Stimulated activated CD8-positive, alpha-beta memory T cell treated with anti-CD3 and anti-CD28 coated beads, Interleukin-2, amount 100 ng/mL, for 1 hour (primary cell): ENCODE results near the gene PACS2.
A peak's percentile ranks its signal among the peaks of the same experiment; 100 is the strongest.
"Not testable (repeated sequence)": the region's sequence is repeated elsewhere in the genome, so short reads cannot be mapped to it uniquely, and the experiment has no call there.

Experiments used
- DNase-seq, 2 donors: peaks; one replicate each; pipeline ENCODE4 v3.0.0-alpha.2; 2020; ENCODE audit warnings: low read depth in 2 of 2

Gene PACS2

DNA sequence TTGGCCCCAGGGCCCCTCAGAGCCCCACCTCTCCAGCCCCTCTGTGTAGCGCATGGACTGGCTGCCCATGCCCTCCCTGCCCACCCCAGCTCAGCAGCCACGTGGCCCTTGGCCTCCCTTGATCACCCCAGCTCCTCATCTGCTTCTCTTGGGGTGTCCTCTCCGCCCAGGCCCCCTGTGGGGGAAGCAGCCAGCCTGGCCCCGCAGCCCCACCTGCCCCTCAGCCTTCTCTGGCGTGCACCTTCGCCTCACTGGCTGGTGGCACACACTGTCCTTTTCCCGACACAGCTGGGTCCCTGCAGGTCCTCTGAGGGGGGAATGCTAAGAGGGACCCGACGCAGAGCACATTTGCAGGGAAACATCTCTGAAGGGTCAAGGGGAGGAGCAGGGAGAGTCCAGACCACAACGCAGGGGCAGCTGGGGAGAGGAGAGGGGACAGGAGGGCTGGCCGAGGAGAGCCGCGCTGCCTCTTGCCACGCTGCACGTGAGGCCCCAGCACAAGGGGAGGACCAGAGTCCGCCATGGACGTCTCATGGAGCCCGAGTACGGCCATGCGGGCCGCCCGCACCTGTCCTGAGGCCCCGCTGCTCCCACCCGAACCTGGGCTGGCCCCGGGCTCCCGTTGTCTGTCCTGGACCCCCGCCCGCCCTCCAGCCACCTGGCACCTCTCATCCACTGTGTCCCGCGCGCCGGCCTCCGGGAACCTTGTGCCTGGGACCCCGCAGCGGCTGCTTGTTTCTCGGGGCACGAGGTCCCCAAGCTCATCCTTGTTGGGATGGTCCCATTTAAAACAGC lies 36.1 kb downstream of the PACS2 start:
- DNase-seq, result no peak

DNA sequence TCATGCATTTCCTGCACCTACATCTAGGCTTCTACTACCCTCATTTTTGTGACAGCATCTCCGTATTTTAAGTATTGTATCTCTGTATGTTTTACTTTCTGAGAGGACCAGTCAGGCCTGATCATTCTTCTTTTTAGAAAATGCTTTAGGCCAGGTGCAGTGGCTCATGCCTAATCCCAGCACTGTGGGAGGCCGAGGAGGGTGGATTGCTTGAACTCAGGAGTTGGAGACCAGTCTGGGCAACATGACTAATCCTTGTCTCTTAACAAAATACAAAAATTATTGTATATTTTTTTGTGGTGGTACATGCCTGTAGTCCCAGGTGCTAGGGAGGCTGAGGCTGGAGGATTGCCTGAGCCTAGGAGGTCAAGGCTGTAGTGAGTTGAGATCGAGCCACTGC lies 36.9 kb downstream of the PACS2 start:
- DNase-seq, result no peak

DNA sequence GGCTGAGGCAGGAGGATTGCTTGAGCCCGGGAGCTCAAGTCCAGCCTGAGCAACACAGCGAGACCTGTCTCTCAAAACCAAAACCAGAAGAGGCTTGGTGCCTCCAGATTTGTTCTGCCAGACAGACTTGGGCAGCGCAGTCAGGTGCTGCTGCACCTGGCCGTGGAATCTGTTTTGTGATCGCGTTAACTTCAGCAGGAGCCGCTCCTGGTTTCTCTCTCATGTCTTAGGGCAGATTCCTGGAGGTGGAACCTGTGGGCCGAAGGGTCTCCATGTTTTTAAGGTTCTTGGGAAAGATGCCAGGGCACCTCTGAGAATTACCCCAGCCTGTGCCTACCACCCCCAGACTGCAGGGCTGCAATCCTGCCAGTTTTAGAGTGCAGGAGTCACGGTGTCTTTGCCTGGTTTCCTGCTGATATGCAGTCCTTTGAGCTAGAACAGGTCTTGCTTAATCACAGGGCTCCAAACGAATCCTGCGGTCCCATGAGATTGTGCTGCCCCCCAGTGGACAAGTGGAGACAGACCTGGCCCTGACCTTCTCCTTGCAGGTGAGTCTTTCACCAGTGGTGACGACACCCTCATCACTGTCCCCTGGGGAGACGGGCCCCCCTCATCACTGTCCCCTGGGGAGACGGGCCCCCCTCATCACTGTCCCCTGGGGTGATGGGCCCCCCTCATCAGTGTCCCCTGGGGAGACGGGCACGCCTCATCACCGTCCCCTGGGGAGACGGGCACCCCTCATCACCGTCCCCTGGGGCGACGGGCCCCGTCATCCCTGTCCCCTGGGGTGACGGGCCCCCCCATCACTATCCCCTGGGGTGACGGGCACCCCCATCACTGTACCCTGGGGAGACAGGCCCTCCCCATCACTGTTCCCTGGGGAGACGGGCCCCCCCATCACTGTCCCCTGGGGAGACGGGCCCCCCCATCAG lies 37.6 kb downstream of the PACS2 start:
- peak; percentile 77 to 78 for DNase-seq

DNA sequence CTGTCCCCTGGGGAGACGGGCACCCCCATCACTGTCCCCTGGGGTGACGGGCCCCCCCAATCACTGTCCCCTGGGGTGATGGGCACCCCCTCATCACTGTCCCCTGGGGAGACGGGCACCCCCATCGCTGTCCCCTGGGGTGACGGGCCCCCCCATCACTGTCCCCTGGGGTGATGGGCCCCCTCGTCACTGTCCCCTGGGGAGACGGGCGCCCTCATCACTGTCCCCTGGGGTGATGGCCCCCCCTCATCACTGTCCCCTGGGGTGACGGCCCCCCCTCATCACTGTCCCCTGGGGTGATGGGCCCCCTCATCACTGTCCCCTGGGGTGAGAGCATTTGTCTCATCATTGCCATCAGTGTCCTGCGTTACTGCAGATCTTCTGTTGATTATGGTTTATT lies 38.6 kb downstream of the PACS2 start:
- DNase-seq, result no peak

DNA sequence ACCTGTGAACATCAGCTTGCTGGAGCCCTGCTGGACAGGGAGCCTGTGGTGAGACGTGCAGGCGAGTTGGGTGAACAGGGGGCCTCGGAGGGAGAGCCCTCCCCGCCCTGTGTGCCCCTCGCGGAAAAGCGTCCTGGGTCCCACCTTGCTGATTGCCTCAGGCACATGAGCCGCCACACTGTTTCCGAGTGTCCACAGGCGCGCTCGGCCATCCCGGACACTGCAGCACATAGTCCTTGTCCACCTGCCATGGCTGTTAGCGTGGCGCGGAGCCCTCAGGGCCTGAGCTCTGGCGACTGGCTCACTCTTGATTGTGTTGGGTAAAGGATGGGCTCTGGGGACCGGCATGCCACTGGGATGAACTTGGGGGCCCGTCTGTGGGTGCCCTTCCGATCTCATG lies 40.0 kb downstream of the PACS2 start:
- DNase-seq, result no peak

DNA sequence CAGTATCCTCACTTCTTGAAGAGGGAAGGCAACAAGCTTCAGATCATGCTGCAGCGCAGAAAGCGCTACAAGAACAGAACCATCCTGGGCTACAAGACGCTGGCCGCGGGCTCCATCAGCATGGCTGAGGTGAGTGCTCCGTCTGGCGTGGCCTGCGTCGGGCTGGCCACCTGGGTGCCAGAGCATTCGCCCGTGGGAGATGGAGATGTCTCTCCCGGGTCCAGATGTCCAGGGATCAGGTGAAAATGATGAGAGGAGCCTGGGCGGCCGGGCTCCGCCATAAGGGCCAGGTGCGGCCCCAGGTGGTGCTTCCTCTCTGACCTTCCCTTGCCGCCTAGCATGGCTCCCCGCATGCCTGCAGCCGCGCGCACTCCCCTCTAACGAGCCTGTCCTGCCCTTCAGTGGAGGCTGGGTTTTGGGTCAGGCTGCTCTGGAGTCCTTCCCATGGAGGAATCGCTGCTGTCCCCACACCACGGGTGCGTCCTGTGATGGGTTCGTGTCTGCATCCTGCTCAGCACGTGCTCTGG lies 40.6 kb downstream of the PACS2 start:
- DNase-seq, result no peak

DNA sequence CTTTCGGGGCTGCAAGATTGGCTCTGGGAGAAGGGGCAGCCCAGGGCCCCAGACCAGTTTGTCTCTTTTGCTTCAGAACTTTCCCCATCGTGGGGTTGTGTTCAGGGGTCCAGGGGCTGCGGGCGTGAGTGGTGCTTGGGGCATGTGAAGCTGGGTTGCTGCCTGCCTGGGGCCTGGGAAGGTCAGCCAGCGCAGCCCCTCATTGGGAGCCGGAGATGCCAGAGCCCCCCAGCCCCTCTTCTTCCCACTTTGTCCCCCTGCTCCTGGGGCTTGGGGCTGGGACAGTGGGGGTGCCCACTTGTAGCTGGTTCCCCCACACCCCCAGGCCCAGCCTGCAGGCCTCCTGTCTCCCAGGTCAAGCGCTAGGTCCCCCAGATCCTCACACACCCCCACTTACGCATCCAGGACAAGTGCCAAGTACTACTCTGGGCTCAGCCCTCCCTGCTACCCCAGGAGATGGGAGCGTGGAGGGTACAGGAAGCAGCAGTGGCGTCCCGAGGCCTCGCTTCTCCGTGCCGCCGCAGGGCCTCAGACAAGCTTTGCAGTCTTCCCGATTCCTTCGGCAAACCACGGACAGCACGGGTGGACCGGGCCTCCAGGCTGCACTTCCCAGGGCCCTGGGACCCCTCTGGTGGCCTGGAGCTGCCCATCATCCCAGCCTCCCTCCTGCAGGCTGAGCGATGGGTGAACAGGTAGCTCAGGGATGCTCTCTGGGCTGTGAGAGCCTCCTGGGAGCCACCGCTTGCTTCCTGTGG lies 41.5 kb downstream of the PACS2 start:
- no peak for DNase-seq

DNA sequence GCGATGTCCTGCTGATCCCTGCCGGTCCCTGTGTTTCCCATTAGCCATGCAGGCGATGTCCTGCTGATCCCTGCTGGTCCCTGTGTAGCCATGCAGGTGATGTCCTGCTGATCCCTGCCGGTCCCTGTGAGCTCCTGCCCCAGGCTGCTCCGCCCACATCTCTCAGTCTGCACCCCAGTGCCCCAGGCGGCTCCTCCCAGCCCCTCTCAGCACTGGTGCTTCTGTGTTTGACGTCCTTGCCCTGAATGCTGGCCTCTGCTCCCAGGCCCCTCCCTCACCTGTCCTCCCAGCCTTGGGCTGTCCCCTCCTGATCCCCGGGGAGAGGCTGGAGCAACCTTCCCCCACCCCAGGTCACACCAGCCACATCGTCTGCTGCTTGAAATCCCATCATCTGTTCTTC lies 42.4 kb downstream of the PACS2 start:
- no peak for DNase-seq

DNA sequence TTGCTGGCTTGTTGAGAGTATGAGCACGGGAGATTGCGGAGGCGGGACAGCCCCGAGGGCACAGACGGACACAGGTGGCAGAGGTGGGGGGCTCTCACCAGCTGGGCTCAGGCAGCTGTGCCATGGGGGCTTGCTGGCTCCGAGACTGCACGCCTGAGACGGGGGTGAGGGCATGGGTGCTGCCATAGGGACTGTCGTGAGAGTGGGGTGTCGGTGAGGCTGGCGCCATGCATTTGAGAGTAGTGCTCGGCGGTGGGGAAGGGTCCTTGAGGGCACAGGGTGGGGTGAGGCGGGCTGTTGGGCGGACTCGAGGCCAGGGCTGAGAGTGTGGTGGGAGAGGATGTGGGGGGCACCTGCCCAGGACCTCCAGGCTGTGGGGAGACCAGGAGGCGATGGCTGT lies 43.1 kb downstream of the PACS2 start:
- DNase-seq, result no peak

DNA sequence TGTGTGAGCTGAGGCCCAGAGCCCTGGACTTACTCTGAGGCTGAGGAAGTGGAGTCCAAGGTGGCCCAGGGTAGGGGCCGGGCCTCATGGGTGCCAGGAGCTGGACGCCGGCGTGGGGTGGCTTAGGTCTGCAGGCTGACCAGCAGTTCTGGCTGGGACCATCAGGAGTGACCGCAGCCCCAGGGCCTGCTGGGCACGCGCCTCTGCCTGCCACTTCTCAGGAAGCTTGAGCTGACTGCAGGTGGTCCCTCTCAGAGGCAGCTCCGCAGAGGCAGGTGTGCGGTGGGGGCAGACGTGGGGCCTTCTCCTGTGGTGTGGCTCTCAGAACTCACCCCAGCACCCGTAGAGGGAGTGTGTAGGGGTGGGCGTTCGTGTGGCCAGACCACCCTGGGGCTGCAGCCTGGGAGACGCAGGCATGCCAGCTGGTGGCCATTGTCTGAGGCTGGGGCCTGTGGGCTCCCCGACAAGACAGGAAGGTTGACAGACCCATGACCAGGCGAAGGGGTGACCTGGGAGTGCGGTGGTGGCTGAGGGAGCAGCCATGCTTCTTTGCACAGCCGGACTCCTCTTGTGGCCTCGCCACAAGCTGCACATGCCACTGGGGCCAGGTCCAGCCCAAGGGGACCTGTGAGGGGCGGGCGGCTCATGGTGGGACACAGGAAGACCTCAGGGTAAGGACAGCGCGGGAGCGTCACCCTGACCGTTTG lies 43.7 kb downstream of the PACS2 start:
- DNase-seq, result no peak

DNA sequence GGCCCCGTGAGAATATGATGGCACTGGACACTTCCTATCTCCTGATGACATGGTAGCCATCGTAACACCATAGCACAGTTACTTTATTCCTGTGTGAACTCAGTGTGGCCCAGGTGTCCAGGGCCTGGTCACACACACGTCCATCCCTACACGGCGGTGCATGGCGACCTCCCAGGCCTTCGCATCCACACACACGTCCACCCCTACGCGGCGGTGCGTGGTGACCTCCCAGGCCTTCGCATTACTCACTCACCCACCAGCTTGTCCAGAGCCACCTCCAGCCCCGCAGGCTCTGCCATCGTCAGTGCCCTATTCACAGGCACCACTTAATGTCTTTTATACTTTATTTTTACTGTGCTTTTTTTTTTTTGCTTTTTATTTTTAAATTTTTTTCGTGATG lies 44.4 kb downstream of the PACS2 start:
- no peak for DNase-seq

DNA sequence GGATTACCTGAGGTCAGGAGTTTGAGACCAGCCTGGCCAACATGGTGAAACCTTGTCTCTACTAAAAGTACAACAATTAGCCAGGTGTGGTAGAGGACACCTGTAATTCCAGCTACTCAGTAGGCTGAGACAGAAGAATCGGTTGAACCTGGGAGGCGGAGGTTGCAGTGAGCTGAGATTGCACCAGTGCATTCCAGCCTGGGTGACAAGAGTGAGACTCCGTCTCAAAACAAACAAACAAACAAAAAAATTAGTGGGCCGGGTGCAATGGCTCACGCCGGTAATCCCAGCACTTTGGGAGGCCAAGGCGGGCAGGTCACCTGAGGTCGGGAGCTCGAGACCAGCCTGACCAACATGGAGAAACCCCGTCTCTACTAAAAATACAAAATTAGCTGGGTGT lies 46.9 kb downstream of the PACS2 start:
- not testable (repeated sequence) for DNase-seq

DNA sequence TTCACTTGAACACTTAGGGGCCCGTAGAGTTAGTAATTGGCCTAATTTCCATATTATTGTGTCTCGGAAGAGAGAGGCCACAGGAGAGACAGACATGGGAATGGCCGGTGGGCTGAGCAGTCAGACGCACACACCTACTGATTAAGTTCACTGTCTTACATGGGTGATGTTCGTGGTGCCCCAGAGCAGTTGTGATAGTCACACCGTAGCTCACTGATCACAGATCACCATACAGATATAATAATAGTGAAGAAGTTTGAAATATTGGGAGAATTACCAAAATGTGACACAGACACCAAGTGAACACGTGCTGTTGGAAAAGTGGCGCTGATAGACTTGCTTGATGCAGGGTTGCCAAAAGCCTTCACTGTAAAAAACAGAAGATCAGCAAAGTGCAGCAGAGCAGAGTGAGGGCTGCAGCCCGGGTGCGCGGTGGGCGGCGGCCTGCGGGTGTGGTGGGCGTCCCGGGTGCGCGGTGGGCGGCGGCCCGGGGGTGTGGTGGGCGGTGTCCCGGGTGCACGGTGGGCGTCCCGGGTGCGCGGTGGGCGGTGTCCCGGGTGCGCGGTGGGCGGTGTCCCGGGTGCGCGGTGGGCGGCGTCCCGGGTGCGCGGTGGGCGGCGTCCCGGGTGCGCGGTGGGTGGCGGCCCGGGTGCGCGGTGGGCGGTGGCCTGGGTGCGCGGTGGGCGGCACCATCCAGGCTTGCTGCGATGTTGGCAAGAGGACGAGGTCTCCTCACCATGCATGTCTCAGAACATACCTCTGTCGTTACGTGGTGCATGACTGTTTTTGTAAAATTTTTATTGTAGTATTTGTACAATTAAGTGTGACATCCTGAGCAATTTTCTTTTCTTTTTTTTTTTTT lies 49.5 kb downstream of the PACS2 start:
- peak; percentile 10 to 23 for DNase-seq

DNA sequence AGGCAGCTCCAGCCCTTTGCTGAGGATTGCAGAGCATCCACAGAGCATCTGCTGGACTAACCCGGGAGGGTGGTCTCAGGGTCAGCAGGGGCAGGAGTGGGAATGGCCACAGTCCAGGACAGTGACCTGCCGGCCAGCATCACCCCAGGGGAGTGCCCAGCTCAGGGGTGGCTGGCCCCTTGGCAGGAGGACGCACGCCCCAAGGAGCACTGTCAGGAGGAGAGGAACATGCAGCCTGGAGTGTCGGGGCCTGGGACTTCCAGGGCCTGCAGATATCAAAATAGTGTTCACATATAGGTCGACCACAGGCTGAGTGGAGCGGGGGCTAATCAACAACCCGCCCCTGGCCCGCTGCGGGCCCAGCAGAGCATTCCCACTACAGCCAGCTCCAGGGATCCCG lies 50.6 kb downstream of the PACS2 start:
- no peak for DNase-seq

DNA sequence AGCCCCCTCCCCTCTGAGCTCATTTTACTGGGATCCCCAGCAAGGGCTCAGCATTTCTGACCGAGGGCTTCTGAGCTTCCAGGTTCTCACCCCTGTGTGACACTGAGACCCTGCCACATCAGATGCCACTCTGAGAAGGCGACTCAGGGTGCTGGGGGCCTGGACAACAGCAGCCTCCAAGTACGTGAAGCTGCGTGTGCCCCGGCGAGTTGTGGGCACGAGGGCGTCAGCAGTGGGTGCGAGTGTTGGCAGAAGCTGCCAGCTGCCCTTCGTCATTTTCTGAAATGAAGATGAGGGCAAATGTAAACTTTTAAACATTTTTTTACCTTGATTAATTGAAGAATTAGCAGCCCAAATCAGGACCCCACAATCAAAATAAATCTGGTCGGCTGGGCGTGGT lies 51.1 kb downstream of the PACS2 start:
- DNase-seq, result no peak

DNA sequence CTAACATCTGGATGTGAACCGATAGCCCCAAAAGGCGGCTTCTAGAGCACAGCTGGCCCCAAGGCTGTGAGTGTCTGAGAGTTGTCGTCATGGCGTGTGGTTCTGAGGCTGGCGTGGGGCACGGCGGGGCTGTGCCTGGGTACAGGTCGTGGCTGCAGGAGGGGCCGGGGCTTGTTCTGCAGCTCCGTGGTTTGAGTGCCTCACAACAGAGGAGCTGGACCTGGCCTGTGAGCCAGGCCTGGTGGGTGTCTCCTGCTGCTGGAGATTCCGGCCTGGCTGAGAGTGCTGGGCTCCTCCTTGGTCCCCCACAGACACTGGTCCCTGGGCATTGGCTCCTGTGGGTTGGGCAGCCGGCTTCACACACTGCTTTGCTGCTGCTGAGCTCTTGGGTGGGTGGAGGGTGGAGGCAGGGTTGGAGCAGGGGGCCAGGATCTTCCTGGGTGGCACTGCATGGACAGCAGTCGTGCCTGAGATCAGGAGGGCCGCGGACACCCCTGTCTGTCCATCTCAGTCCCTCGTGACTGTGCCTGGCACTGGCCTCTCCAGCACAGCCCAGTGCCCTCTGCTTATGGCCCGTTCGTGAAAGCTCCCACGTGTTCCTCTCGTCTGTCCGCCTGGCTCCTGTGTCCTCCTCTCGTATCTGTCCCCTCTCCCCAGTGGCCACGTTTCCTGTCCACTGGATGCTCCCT lies 52.0 kb downstream of the PACS2 start:
- no peak for DNase-seq

DNA sequence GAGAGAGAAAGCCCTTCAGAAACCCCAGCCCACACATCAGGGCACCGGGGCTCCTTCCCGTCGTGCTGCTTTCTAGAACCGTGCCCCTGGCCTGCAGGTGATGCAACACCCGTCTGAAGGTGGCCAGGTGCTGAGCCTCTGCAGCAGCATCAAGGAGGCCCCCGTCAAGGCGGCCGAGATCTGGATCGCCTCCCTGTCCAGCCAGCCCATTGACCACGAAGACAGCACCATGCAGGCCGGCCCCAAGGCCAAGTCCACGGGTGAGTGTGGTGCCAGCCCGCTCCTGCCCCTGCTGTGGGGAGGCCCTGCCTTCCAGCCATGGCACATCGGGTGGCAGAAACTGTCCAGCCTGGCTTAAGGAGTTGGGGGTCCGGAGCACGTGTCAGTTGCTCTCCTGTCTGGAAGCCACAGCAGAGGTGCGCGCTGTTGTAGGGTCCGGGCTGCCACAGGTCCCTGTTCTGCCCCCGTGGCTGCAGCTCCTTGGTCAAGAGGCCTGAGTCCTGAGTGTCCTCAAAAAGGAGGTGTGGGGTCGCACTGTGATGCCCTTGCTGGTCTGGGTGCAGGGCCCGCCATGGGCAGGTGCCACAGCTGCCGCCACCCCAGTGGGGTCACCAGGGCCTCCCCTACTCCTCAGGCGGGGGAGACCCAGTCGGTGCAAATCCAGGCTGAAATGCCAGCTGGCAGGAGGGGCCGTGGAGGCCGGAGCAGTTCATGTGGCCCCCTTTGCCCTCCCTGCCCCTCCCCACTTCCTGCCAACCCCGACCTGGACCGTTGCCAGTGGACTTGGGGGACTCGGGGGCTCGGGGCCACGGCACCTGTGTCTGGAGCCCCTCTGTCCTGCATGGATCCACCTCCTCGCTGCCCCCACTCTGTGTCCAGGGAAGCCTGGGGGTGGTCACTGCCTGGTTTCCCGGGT lies 52.8 kb downstream of the PACS2 start:
- no peak for DNase-seq

DNA sequence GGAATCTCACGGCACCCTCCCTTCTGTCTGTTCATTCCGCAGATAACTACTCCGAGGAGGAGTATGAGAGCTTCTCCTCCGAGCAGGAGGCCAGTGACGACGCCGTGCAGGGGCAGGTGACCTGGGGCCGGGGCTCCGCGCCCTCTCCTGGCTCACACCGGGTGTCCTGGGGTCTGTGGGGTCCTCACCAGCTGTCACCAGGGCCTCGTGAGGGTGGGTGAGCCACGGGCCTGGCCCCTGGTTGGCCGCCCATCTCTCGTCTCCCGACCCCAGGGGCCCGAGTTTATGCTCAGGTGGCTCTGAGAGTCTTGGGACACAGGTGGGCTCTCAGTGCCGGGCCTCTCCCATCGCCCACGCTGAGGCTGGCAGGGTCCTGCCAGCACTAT lies 53.5 kb downstream of the PACS2 start:
- DNase-seq, result no peak

DNA sequence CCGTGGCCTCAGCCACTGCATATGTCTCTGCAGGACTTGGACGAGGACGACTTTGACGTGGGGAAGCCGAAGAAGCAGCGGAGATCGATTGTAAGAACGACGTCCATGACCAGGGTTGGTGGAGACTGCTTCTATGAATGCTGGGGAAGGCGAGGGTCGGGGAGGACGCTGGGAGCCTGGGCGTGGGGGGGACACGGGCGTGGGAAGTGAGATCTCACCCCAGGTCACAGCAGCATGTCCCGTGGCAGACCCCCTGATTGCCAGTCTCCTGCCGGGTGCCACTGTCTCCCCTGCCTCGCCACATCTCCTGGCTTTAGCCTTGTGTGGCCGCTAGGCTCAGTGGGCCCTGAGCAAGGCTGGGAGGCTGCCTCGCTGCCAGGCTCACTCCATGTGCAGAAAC lies 53.9 kb downstream of the PACS2 start:
- DNase-seq, result no peak
